IgD-negative memory B cell (primary cell): ENCODE results near the gene NKX2-3. TPM values are rescaled to one million over a fixed set of nuclear protein-coding genes. Genes with fewer than 3 reads are reported as not detected.

ENCODE experiments used
- H3K27ac Mint-ChIP-seq, 3 donors: one replicate each; pipeline ENCODE4 v1.8.0; 2020 to 2022; ENCODE audit warnings: mild to moderate bottlenecking in 3 of 3, mixed read lengths in 3 of 3, moderate library complexity in 1 of 3
- H3K27me3 Mint-ChIP-seq: one replicate; pipeline ENCODE4 v1.8.0; 2021; ENCODE audit warnings: mixed read lengths
- H3K36me3 Mint-ChIP-seq: one replicate; pipeline ENCODE4 v1.8.0; 2020; ENCODE audit warnings: mild to moderate bottlenecking, mixed read lengths
- H3K4me1 Mint-ChIP-seq, 3 donors: one replicate each; pipeline ENCODE4 v1.8.0; 2020 to 2022; ENCODE audit warnings: mixed read lengths in 3 of 3, mild to moderate bottlenecking in 1 of 3
- H3K4me3 Mint-ChIP-seq, 4 donors: one replicate each; pipeline ENCODE4 v1.8.0; 2020 to 2022; ENCODE audit warnings: mild to moderate bottlenecking in 4 of 4, mixed read lengths in 4 of 4, moderate library complexity in 3 of 4
- H3K9me3 Mint-ChIP-seq, 3 donors: one replicate each; pipeline ENCODE4 v1.8.0; 2020 to 2021; ENCODE audit warnings: mixed read lengths in 3 of 3, mild to moderate bottlenecking in 1 of 3
- polyA plus RNA-seq: library from polyadenylated mRNA; unstranded; fragments of 300-500 nt; fragmentation: Illumina TruSeq; gene quantifications from one replicate; pipeline ENCODE4 v1.2.3, GENCODE V29; 2021

Gene NKX2-3
- polyA plus RNA-seq, 1 donor from 2014 or later = not detected

DNA sequence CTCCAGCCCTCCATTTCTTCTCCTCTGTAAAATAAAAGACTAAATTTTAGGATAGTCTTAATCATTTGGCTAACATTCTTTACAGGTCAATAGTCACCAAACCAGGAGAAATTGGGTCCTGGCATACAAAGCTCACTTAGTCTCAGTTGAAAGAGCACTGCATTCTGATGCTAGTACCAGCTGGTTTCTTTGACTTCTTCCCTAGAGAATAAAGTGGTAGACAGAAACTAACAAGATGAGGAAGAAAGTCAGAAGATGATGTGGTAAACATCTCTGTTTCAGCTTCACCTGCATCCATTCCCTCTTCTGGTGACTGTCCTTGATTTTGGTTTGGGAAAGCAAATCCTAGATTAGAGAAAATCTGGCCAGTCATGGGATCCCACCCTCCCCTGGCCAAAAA, 37.2 kb downstream of the NKX2-3 start:
- H3K36me3 Mint-ChIP-seq = no peaks in the 10 kb centered on the region
- peak overlapping the region in 1 of 4 donors; percentile 48 for H3K4me3 Mint-ChIP-seq
- peak overlapping the region; percentile 9 to 78 (median 15) for H3K27ac Mint-ChIP-seq
- H3K4me1 Mint-ChIP-seq = peaks cover 8 to 14% (median 11%) of the 10 kb centered on the region in 3 donors
- H3K27me3 Mint-ChIP-seq = no peaks in the 10 kb centered on the region
- no peaks in the 10 kb centered on the region for H3K9me3 Mint-ChIP-seq

DNA sequence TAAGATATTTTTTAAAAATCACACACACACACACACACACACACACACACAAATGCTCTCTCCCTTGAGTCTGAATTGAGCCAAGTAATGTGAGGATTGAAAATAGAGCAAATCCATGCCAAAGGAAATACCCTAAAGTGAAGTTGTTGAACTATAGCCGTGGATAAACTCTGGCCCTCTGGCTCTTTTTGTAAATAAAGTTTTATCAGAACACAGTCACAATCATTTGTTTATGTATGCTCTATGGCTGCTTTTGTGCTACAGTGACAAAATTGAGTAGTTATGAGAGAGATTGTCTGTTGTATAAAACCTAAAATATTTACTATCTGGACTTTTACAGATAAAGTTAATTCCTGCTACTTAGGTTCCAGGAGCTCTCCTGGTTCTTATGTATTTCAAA, 39.1 kb downstream of the NKX2-3 start:
- Mint-ChIP-seq H3K4me1 (peaks cover 8 to 14% (median 11%) of the 10 kb centered on the region in 3 donors), H3K4me3 (no peak overlapping the region), H3K36me3 (no peaks in the 10 kb centered on the region), H3K9me3 (no peaks in the 10 kb centered on the region), H3K27ac (no peak overlapping the region), H3K27me3 (no peaks in the 10 kb centered on the region)

DNA sequence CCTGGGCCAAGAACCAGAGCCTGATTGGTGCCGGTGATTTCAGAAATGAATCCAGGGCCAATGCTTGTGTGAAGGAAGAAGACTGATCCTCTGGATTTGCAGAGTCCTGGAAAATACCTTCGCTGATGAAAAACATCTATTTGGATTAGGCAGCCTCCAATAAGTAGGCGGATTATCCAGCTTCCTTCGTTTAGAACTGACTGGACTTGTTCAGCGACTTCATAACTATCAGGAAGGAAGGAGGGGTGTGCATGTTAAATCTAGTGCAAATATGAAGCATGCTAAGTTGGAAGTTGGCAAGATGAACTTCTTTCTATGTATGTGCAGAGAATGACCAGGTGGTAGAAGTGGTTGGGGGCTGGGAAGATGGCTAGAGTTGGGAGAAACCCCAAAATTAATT, 41.0 kb downstream of the NKX2-3 start:
- peaks cover 2% of the 10 kb centered on the region for H3K27me3 Mint-ChIP-seq
- no peak overlapping the region for H3K27ac Mint-ChIP-seq
- no peak overlapping the region for H3K4me3 Mint-ChIP-seq
- no peaks in the 10 kb centered on the region for H3K9me3 Mint-ChIP-seq
- H3K36me3 Mint-ChIP-seq = no peaks in the 10 kb centered on the region
- H3K4me1 Mint-ChIP-seq = peaks cover 8 to 13% (median 11%) of the 10 kb centered on the region in 3 donors

DNA sequence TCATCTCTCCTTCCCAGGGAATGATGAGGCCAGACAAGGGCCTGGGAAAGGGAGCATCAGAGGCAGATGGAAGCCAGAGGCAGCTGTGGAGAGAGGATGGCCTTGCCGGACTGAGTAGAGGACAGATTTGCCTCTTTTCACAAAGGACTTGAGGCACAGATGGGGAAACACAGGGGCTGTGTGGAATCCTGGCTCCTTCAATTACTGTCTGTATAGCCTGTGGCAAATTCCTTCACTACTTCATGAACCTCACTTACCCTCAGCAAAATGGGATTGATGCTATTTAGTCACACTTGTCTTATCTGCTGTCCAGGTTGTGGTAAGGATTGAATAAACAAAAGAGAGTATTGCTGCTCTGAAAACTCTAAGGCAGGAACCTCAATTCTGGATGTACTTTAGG, 47.2 kb downstream of the NKX2-3 start:
- no peaks in the 10 kb centered on the region for H3K4me1 Mint-ChIP-seq
- H3K9me3 Mint-ChIP-seq = no peaks in the 10 kb centered on the region
- H3K27me3 Mint-ChIP-seq = peaks cover 2% of the 10 kb centered on the region
- no peaks in the 10 kb centered on the region for H3K36me3 Mint-ChIP-seq
- peak overlapping the region in 1 of 3 donors; percentile 27 for H3K27ac Mint-ChIP-seq
- H3K4me3 Mint-ChIP-seq = no peak overlapping the region

DNA sequence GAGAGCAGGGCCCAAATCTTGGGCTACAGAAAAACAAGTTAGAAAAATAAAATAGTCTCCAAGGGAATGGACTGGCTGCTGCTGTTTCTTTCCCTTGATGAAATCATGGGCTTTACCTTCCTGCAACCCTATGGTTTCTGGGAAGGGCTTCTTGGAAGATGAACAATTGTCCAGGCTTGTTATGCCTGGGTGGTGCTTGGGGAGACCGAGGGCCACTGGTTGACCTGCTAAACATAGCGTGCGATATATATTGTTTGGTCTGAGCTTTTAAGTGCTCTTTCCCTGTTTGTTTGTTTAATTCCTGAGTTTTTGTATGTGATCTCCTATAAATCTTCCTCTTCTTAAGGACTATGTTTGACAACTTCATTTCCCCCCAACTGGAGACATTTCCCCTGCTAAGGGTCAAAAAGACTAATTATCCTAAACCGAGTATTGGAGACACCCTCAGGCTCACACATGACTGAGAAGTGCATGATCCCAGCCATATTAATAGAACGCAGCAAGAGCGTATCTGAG, 49.6 kb downstream of the NKX2-3 start:
- Mint-ChIP-seq H3K27me3 (peaks cover 2% of the 10 kb centered on the region), H3K27ac (no peak overlapping the region), H3K4me3 (no peak overlapping the region), H3K9me3 (no peaks in the 10 kb centered on the region), H3K4me1 (no peaks in the 10 kb centered on the region), H3K36me3 (no peaks in the 10 kb centered on the region)

DNA sequence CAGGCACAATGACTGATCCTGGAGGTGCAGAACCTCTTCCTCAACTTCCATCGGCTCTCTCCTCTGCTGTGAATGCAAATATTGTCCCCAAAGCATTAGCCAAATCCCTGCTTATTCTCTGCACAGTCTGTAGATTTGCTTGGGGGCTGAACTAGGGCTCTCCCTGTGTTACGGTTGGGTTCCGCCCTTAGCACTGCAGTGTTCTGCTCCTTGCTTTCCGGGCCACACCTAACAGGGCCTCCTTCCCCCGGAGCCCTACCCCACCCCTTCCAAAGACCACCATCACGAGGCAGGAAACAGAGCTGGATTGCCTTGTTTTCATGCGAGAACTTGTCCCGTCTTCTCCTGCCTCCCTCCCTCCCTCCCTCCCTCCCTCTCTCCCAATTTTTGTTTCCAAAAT, 50.9 kb downstream of the NKX2-3 start:
- Mint-ChIP-seq H3K27ac (no peak overlapping the region), H3K4me3 (no peak overlapping the region), H3K4me1 (no peaks in the 10 kb centered on the region), H3K36me3 (no peaks in the 10 kb centered on the region), H3K27me3 (peaks cover 4% of the 10 kb centered on the region), H3K9me3 (no peaks in the 10 kb centered on the region)

Other genes with a start within 250 kb of the NKX2-3 start
- not detected for gene CNNM1, start 203.6 kb upstream of the NKX2-3 start, polyA plus RNA-seq
- 24.0 TPM for gene GOT1, start 102.3 kb upstream of the NKX2-3 start, polyA plus RNA-seq
- 27.1 TPM for gene SLC25A28, start 87.5 kb downstream of the NKX2-3 start, polyA plus RNA-seq
- 0.99 TPM for gene ENTPD7, start 126.6 kb downstream of the NKX2-3 start, polyA plus RNA-seq
- 41.7 TPM for gene COX15, start 199.2 kb downstream of the NKX2-3 start, polyA plus RNA-seq
- 57.6 TPM for gene CUTC, start 199.3 kb downstream of the NKX2-3 start, polyA plus RNA-seq
- 0.33 TPM for gene ABCC2, start 249.7 kb downstream of the NKX2-3 start, polyA plus RNA-seq